ENCODE results near the gene SNRNP40.
"Not testable (repeated sequence)": the region's sequence is repeated elsewhere in the genome, so short reads cannot be mapped to it uniquely, and the experiment has no call there.

Gene SNRNP40

GRCh38 chr1:31273619-31274018, 23.0 kb downstream of the SNRNP40 start:
- no peak for DNase-seq

- DNase-seq = no peak
Observed at GRCh38 chr1:31272369-31272768, 24.2 kb downstream of the SNRNP40 start.

- DNase-seq = no peak
Observed at GRCh38 chr1:31266547-31266946, 30.0 kb downstream of the SNRNP40 start.

- DNase-seq = no peak
Observed at GRCh38 chr1:31264790-31265386, 31.7 kb downstream of the SNRNP40 start.

GRCh38 chr1:31263408-31263807, 33.2 kb downstream of the SNRNP40 start:
- DNase-seq = no peak

GRCh38 chr1:31262393-31262792, 34.2 kb downstream of the SNRNP40 start:
- not testable (repeated sequence) for DNase-seq

GRCh38 chr1:31261916-31262315, 34.7 kb downstream of the SNRNP40 start:
- no peak for DNase-seq

GRCh38 chr1:31259746-31260145, 36.8 kb downstream of the SNRNP40 start:
- DNase-seq = no peak

- no peak for DNase-seq
Observed at GRCh38 chr1:31258581-31258980, 38.0 kb downstream of the SNRNP40 start.

- DNase-seq = no peak
Observed at GRCh38 chr1:31257213-31257612, 39.4 kb downstream of the SNRNP40 start.

GRCh38 chr1:31249854-31250253, 46.7 kb downstream of the SNRNP40 start:
- no peak for DNase-seq

- DNase-seq = no peak
Observed at GRCh38 chr1:31248276-31248675, 48.3 kb downstream of the SNRNP40 start.

GRCh38 chr1:31244326-31244725, 52.3 kb downstream of the SNRNP40 start:
- no peak for DNase-seq

GRCh38 chr1:31243501-31244286, 52.9 kb downstream of the SNRNP40 start:
- DNase-seq = no peak

- DNase-seq = no peak
Observed at GRCh38 chr1:31241321-31241720, 55.3 kb downstream of the SNRNP40 start.

GRCh38 chr1:31239653-31240241, 56.8 kb downstream of the SNRNP40 start, which contains the start of gene NKAIN1:
TSS of gene NKAIN1 (minus strand) at chr1:31239887. CDS start at chr1:31239547, 340 bp downstream.
- no peak for DNase-seq

- DNase-seq = no peak
Observed at GRCh38 chr1:31238986-31239613, 57.5 kb downstream of the SNRNP40 start.

GRCh38 chr1:31238612-31238985, 58.0 kb downstream of the SNRNP40 start:
- DNase-seq = no peak

- no peak for DNase-seq
Observed at GRCh38 chr1:31234870-31235269, 61.7 kb downstream of the SNRNP40 start.

- no peak for DNase-seq
Observed at GRCh38 chr1:31234123-31234708, 62.4 kb downstream of the SNRNP40 start.

- DNase-seq = no peak
Observed at GRCh38 chr1:31232689-31233088, 63.9 kb downstream of the SNRNP40 start.

- no peak for DNase-seq
Observed at GRCh38 chr1:31231802-31232201, 64.8 kb downstream of the SNRNP40 start.

GRCh38 chr1:31230378-31230777, 66.2 kb downstream of the SNRNP40 start:
- no peak for DNase-seq

Measured in CD4-positive, alpha-beta T cell treated with Interleukin-17A for 1 hour (primary cell).